GM12891 (cell line): ENCODE measurements around the gene TLN1.

Experiments
- PAX5 ChIP-seq: IDR thresholded peaks from 2 replicates; pipeline ENCODE4 v1.6.1; 2011; ENCODE audit warnings: low read length, moderate library complexity, mild to moderate bottlenecking; ENCODE audit not compliant: insufficient read depth, severe bottlenecking
- POLR2A ChIP-seq: IDR thresholded peaks from 2 replicates; pipeline ENCODE4 v1.6.1; 2011; ENCODE audit warnings: low read depth, low read length, control low read depth
- POLR2AphosphoS5 ChIP-seq: IDR thresholded peaks from 2 replicates; pipeline ENCODE4 v1.6.1; 2011; ENCODE audit warnings: low read depth, low read length, control low read depth
- POU2F2 ChIP-seq: IDR thresholded peaks from 2 replicates; pipeline ENCODE4 v1.6.1; 2011; ENCODE audit warnings: low read depth, mild to moderate bottlenecking, control low read depth, low read length, moderate library complexity
- SPI1 ChIP-seq: IDR thresholded peaks from 2 replicates; pipeline ENCODE4 v1.6.1; 2011; ENCODE audit warnings: low read depth, low read length, control low read depth
- TAF1 ChIP-seq: IDR thresholded peaks from 2 replicates; pipeline ENCODE4 v1.6.1; 2011; ENCODE audit warnings: low read depth, low read length, control low read depth

DNA sequence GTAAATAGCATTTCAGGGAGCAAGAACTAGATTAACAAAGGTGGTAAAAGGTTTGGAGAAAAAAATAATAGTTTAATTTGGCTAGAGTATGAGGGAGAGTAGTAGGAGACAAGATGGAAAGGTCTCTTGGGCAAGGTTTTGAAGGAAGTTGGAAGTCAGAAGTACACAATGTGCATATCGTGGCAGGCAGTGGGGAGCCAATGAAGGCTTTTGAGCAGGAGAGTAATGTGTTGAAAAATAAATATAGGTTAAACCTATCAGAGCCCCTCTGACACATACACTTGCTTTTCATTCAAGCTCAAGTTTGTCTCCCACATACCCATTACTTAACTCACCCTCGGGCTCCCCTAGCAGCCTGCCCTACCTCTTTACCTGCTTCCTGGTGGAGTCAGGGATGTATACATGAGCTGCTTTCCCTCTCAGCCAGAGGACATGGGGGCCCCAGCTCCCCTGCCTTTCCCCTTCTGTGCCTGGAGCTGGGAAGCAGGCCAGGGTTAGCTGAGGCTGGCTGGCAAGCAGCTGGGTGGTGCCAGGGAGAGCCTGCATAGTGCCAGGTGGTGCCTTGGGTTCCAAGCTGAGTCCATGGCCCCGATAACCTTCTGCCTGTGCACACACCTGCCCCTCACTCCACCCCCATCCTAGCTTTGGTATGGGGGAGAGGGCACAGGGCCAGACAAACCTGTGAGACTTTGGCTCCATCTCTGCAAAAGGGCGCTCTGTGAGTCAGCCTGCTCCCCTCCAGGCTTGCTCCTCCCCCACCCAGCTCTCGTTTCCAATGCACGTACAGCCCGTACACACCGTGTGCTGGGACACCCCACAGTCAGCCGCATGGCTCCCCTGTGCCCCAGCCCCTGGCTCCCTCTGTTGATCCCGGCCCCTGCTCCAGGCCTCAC, 58.6 kb downstream of the TLN1 start, which contains the start of gene CA9:
- TF ChIP-seq POLR2A (no peak), POLR2AphosphoS5 (no peak), POU2F2 (no peak), TAF1 (no peak), SPI1 (no peak), PAX5 (no peak)
